SJSA1 (cell line): ENCODE data around the gene CPNE5. TPM values are rescaled to one million over a fixed set of nuclear protein-coding genes. Genes with fewer than 3 reads are reported as not detected.

Experiments
- DNase-seq, 2 experiments: peaks; one replicate each; pipeline ENCODE4 v3.0.0-alpha.2; 2015 to 2020; ENCODE audit warnings: low spot score in 2 of 2, low read depth in 1 of 2
- H3K27ac ChIP-seq: fragments of 250-450 bp; sonication (Bioruptor Pico); 2 replicates; pipeline ENCODE4 v1.5.1; 2020; ENCODE audit warnings: mild to moderate bottlenecking, moderate library complexity
- H3K27me3 ChIP-seq: fragments of 250-450 bp; sonication (Bioruptor Pico); replicated peaks from 2 replicates; pipeline ENCODE4 v1.5.1; 2020; ENCODE audit warnings: mild to moderate bottlenecking, moderate library complexity
- H3K36me3 ChIP-seq: fragments of 250-450 bp; sonication (Bioruptor Pico); 2 replicates; pipeline ENCODE4 v1.5.1; 2020; ENCODE audit warnings: mild to moderate bottlenecking
- H3K4me1 ChIP-seq: fragments of 250-450 bp; sonication (Bioruptor Pico); replicated peaks from 2 replicates; pipeline ENCODE4 v1.6.1; 2021; ENCODE audit warnings: mild to moderate bottlenecking
- H3K4me3 ChIP-seq: fragments of 250-450 bp; sonication (Bioruptor Pico); 2 replicates; pipeline ENCODE4 v1.5.1; 2020; ENCODE audit warnings: mild to moderate bottlenecking
- H3K9me3 ChIP-seq: fragments of 250-450 bp; sonication (Bioruptor Pico); replicated peaks from 2 replicates; pipeline ENCODE4 v1.5.1; 2020; ENCODE audit warnings: mild to moderate bottlenecking
- total RNA-seq: library from RNA; depleted of rRNA; stranded (reverse); fragments of >200 nt; shearing (Covaris generic); gene quantifications from 2 replicates; pipeline ENCODE4 v1.2.3, GENCODE V29; 2014

CPNE5 gene
- total RNA-seq, 1 experiment from 2014 or later = 0.08 TPM

GRCh38 chr6:36703982-36704381 lies 135.3 kb downstream of the CPNE5 start:
- Histone ChIP-seq H3K4me3 (no peak overlapping the region), H3K27me3 (no peaks in the 10 kb centered on the region), H3K36me3 (no peaks in the 10 kb centered on the region), H3K27ac (no peak overlapping the region), H3K9me3 (no peaks in the 10 kb centered on the region), H3K4me1 (no peaks in the 10 kb centered on the region; the same call in 1 of the 2 replicates)
- no peak for DNase-seq

GRCh38 chr6:36703081-36703606 lies 136.1 kb downstream of the CPNE5 start:
- no peaks in the 10 kb centered on the region for H3K36me3 ChIP-seq
- no peaks in the 10 kb centered on the region for H3K9me3 ChIP-seq
- DNase-seq = no peak
- no peaks in the 10 kb centered on the region; the same call in 1 of the 2 replicates for H3K4me1 ChIP-seq
- no peak overlapping the region for H3K4me3 ChIP-seq
- no peaks in the 10 kb centered on the region for H3K27me3 ChIP-seq
- no peak overlapping the region for H3K27ac ChIP-seq

- H3K4me1 ChIP-seq = no peaks in the 10 kb centered on the region; the same call in 1 of the 2 replicates
- H3K4me3 ChIP-seq = no peak overlapping the region
- H3K27me3 ChIP-seq = no peaks in the 10 kb centered on the region
- H3K9me3 ChIP-seq = no peaks in the 10 kb centered on the region
- no peak overlapping the region for H3K27ac ChIP-seq
- DNase-seq = no peak
- no peaks in the 10 kb centered on the region for H3K36me3 ChIP-seq
These were observed 136.6 kb downstream of the CPNE5 start for GRCh38 chr6:36702656-36703055.

- DNase-seq = no peak
- no peaks in the 10 kb centered on the region; the same call in 1 of the 2 replicates for H3K4me1 ChIP-seq
These were observed 137.7 kb downstream of the CPNE5 start for GRCh38 chr6:36701401-36701991.

GRCh38 chr6:36700831-36701230 lies 138.4 kb downstream of the CPNE5 start:
- H3K4me3 ChIP-seq = no peak overlapping the region
- no peaks in the 10 kb centered on the region for H3K36me3 ChIP-seq
- no peaks in the 10 kb centered on the region for H3K27me3 ChIP-seq
- H3K4me1 ChIP-seq = no peaks in the 10 kb centered on the region; the same call in 1 of the 2 replicates
- no peak overlapping the region for H3K27ac ChIP-seq
- DNase-seq = no peak
- no peaks in the 10 kb centered on the region for H3K9me3 ChIP-seq

More at GRCh38 chr6:36701401-36701991, 137.7 kb downstream of the CPNE5 start:
- no peak overlapping the region for H3K4me3 ChIP-seq
- no peak overlapping the region for H3K27ac ChIP-seq
- H3K36me3 ChIP-seq = no peaks in the 10 kb centered on the region
- no peaks in the 10 kb centered on the region for H3K27me3 ChIP-seq
- H3K9me3 ChIP-seq = no peaks in the 10 kb centered on the region

GRCh38 chr6:36700071-36700812 lies 139.0 kb downstream of the CPNE5 start:
- H3K9me3 ChIP-seq = no peaks in the 10 kb centered on the region
- no peaks in the 10 kb centered on the region for H3K36me3 ChIP-seq
- no peak overlapping the region for H3K27ac ChIP-seq
- H3K4me1 ChIP-seq = no peaks in the 10 kb centered on the region; the same call in 1 of the 2 replicates
- no peak overlapping the region for H3K4me3 ChIP-seq
- no peak for DNase-seq
- H3K27me3 ChIP-seq = no peaks in the 10 kb centered on the region

GRCh38 chr6:36699348-36699747 lies 139.9 kb downstream of the CPNE5 start:
- Histone ChIP-seq H3K27me3 (no peaks in the 10 kb centered on the region), H3K36me3 (no peaks in the 10 kb centered on the region), H3K27ac (no peak overlapping the region), H3K9me3 (no peaks in the 10 kb centered on the region), H3K4me3 (no peak overlapping the region), H3K4me1 (no peaks in the 10 kb centered on the region; the same call in 1 of the 2 replicates)
- no peak for DNase-seq

GRCh38 chr6:36698871-36699271 lies 140.4 kb downstream of the CPNE5 start:
- no peak for DNase-seq
- H3K27ac ChIP-seq = no peak overlapping the region
- H3K4me1 ChIP-seq = no peaks in the 10 kb centered on the region; the same call in 1 of the 2 replicates
- no peaks in the 10 kb centered on the region for H3K27me3 ChIP-seq
- H3K36me3 ChIP-seq = no peaks in the 10 kb centered on the region
- H3K4me3 ChIP-seq = no peak overlapping the region
- no peaks in the 10 kb centered on the region for H3K9me3 ChIP-seq

- H3K9me3 ChIP-seq = no peaks in the 10 kb centered on the region
These were observed 141.0 kb downstream of the CPNE5 start for GRCh38 chr6:36698196-36698595.

GRCh38 chr6:36697481-36697903 lies 141.8 kb downstream of the CPNE5 start, which contains the start of gene RAB44:
Gene RAB44, plus strand, starts transcription at chr6:36697826. Its CDS starts 6,410 bp downstream, at chr6:36704236.
- no peak within 1 kb of the TSS for H3K27ac ChIP-seq
- H3K36me3 ChIP-seq = no peaks in the 10 kb centered on the region
- H3K27me3 ChIP-seq = no peaks in the 10 kb centered on the region
- H3K4me3 ChIP-seq = no peak within 1 kb of the TSS
- no peaks in the 10 kb centered on the region; the same call in 1 of the 2 replicates for H3K4me1 ChIP-seq
- H3K9me3 ChIP-seq = no peaks in the 10 kb centered on the region
- DNase-seq = no peak

More at GRCh38 chr6:36698196-36698595, 141.0 kb downstream of the CPNE5 start:
- no peak for DNase-seq
- Histone ChIP-seq H3K27ac (no peak overlapping the region), H3K27me3 (no peaks in the 10 kb centered on the region), H3K4me3 (no peak overlapping the region), H3K4me1 (no peaks in the 10 kb centered on the region; the same call in 1 of the 2 replicates), H3K36me3 (no peaks in the 10 kb centered on the region)

- H3K27me3 ChIP-seq = no peaks in the 10 kb centered on the region
- no peak overlapping the region for H3K4me3 ChIP-seq
- no peaks in the 10 kb centered on the region for H3K36me3 ChIP-seq
- H3K9me3 ChIP-seq = no peaks in the 10 kb centered on the region
- DNase-seq = no peak
- H3K4me1 ChIP-seq = no peaks in the 10 kb centered on the region
- H3K27ac ChIP-seq = no peak overlapping the region
These were observed 143.8 kb downstream of the CPNE5 start for GRCh38 chr6:36695414-36695813.

- no peak overlapping the region for H3K27ac ChIP-seq
- no peaks in the 10 kb centered on the region for H3K27me3 ChIP-seq
- no peak overlapping the region for H3K4me3 ChIP-seq
- no peaks in the 10 kb centered on the region for H3K36me3 ChIP-seq
- no peaks in the 10 kb centered on the region for H3K4me1 ChIP-seq
- no peaks in the 10 kb centered on the region for H3K9me3 ChIP-seq
- DNase-seq = no peak
These were observed 144.6 kb downstream of the CPNE5 start for GRCh38 chr6:36694616-36695015.

GRCh38 chr6:36692861-36693702 lies 146.2 kb downstream of the CPNE5 start:
- Histone ChIP-seq H3K9me3 (no peaks in the 10 kb centered on the region; the same call in 1 of the 2 replicates), H3K4me3 (no peak overlapping the region), H3K27ac (no peak overlapping the region), H3K4me1 (no peaks in the 10 kb centered on the region), H3K36me3 (no peaks in the 10 kb centered on the region), H3K27me3 (no peaks in the 10 kb centered on the region)
- DNase-seq = no peak
